ENCODE results near the gene RELN. TPM values are rescaled to one million over a fixed set of nuclear protein-coding genes. Genes with fewer than 3 reads are reported as not detected.

RELN gene
- total RNA-seq, 1 donor from 2014 or later, result 0.19 TPM

- no peaks in the 10 kb centered on the region for H3K4me1 Mint-ChIP-seq (ENCODE audit: unreplicated experiment)
- H3K27me3 Mint-ChIP-seq (ENCODE audit: unreplicated experiment), result peaks cover 20% of the 10 kb centered on the region
- H3K4me3 Mint-ChIP-seq (ENCODE audit: unreplicated experiment), result no peak overlapping the region
- no peaks in the 10 kb centered on the region for H3K9me3 Mint-ChIP-seq (ENCODE audit: unreplicated experiment)
- TF ChIP-seq CTCF (IDR thresholded peaks at IDR 0.05), result no peak
- no peak overlapping the region for H3K27ac Mint-ChIP-seq (ENCODE audit: unreplicated experiment)
- DNase-seq (ENCODE audit: extremely low spot score, unreplicated experiment), result no peak
- no peaks in the 10 kb centered on the region for H3K36me3 Mint-ChIP-seq (ENCODE audit: unreplicated experiment)
Measured at GRCh38 chr7:103533761-103534160, 455.7 kb downstream of the RELN start.

- H3K4me1 Mint-ChIP-seq (ENCODE audit: unreplicated experiment), result no peaks in the 10 kb centered on the region
- no peaks in the 10 kb centered on the region for H3K9me3 Mint-ChIP-seq (ENCODE audit: unreplicated experiment)
- H3K27me3 Mint-ChIP-seq (ENCODE audit: unreplicated experiment), result peaks cover 16% of the 10 kb centered on the region
- DNase-seq (ENCODE audit: extremely low spot score, unreplicated experiment), result no peak
- H3K27ac Mint-ChIP-seq (ENCODE audit: unreplicated experiment), result no peak overlapping the region
- no peak overlapping the region for H3K4me3 Mint-ChIP-seq (ENCODE audit: unreplicated experiment)
- no peaks in the 10 kb centered on the region for H3K36me3 Mint-ChIP-seq (ENCODE audit: unreplicated experiment)
- no peak for TF ChIP-seq CTCF (IDR thresholded peaks at IDR 0.05)
Measured at GRCh38 chr7:103532955-103533354, 456.5 kb downstream of the RELN start.

DNA sequence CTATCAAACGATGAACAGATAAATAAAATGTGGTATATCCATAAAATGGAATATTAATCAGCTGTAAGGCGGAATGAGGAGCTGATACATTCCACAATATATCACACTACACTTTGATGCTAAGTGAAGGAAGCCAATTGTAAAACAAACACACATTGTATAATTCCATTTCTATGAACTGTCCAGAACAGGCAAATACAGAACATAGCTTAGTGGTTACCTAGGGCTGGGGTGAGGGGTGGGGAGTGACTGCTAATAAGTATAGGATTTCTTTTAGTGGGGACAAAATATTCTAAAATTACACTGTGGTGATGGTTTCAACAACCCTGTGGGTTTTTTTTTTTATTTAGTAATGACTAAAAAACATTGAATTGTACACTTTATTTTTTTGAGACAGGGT is 461.3 kb downstream of the RELN start:
- no peak overlapping the region for H3K4me3 Mint-ChIP-seq (ENCODE audit: unreplicated experiment)
- H3K4me1 Mint-ChIP-seq (ENCODE audit: unreplicated experiment), result no peaks in the 10 kb centered on the region
- no peaks in the 10 kb centered on the region for H3K9me3 Mint-ChIP-seq (ENCODE audit: unreplicated experiment)
- H3K27ac Mint-ChIP-seq (ENCODE audit: unreplicated experiment), result no peak overlapping the region
- DNase-seq (ENCODE audit: extremely low spot score, unreplicated experiment), result no peak
- peaks cover 24% of the 10 kb centered on the region for H3K27me3 Mint-ChIP-seq (ENCODE audit: unreplicated experiment)
- H3K36me3 Mint-ChIP-seq (ENCODE audit: unreplicated experiment), result no peaks in the 10 kb centered on the region
- no peak for TF ChIP-seq CTCF (IDR thresholded peaks at IDR 0.05)

DNA sequence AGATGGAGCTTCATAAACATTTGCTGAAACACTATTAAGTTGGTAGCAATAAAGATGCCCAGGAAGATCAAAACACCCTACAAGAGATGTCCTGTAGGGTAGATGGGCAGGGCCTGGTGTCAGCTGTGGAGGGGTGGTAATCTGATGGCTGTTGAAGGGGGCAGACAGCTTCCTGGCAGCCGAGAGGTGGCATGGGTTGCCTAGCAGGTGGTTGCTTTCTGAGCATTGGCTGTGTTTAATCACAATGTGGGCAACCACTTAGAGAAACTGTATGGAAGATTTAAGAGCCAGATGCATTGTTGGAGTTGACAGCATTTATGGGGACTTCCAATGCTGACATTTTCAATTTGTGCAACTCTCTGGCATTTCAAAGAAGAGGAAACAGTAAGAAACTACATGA is 463.5 kb downstream of the RELN start:
- H3K36me3 Mint-ChIP-seq (ENCODE audit: unreplicated experiment), result no peaks in the 10 kb centered on the region
- H3K4me1 Mint-ChIP-seq (ENCODE audit: unreplicated experiment), result no peaks in the 10 kb centered on the region
- H3K27ac Mint-ChIP-seq (ENCODE audit: unreplicated experiment), result no peak overlapping the region
- H3K4me3 Mint-ChIP-seq (ENCODE audit: unreplicated experiment), result no peak overlapping the region
- DNase-seq (ENCODE audit: extremely low spot score, unreplicated experiment), result no peak
- H3K9me3 Mint-ChIP-seq (ENCODE audit: unreplicated experiment), result no peaks in the 10 kb centered on the region
- H3K27me3 Mint-ChIP-seq (ENCODE audit: unreplicated experiment), result peaks cover 34% of the 10 kb centered on the region
- no peak for TF ChIP-seq CTCF (IDR thresholded peaks at IDR 0.05)

DNA sequence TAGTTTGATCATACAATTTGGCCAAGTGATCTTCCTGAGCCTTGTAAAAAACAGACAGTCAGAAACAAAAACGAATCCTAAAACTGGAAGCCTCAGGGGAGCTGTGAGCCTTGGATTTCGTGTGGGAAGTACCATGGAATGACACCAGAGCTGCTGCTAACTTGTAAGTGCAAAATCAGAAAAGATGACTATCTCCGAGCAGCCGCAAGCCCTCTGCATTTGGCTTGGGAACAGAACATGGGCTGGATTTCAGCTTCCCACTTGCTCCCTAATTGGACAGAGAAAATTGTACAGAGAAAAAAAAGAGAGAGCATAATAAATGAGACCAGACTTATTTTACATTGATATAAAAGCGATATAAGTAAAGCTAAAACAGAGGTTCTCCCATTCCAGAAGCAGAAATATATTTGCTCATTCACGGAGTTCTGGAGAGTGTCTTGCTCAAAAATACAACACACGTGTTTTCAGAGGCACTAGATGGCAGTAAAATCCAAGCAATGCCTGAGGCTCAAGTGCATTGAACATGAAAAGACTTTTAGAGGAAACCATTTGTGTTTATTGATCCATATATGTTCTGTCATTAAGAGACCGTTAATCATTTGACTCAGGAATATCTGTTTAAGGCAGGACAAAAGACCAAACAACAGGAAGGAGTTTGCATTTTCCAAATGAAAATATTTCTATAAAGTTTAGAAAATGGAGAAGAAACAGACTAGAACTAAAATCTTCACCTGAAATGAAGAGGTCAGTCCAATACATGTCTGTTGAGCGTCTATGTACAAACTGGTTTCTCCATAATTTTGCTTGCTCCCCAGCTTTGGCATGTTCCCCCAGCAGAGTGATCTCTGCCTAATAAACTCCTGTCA is 465.2 kb downstream of the RELN start:
- Mint-ChIP-seq H3K4me3 (ENCODE audit: unreplicated experiment) (no peak overlapping the region), H3K4me1 (ENCODE audit: unreplicated experiment) (no peaks in the 10 kb centered on the region), H3K9me3 (ENCODE audit: unreplicated experiment) (no peaks in the 10 kb centered on the region), H3K27ac (ENCODE audit: unreplicated experiment) (no peak overlapping the region), H3K27me3 (ENCODE audit: unreplicated experiment) (peaks cover 32% of the 10 kb centered on the region), H3K36me3 (ENCODE audit: unreplicated experiment) (no peaks in the 10 kb centered on the region)
- peak; percentile 57 for TF ChIP-seq CTCF (IDR thresholded peaks at IDR 0.05)
- no peak for DNase-seq (ENCODE audit: extremely low spot score, unreplicated experiment)
